Fibroblast of skin of right biceps (primary cell): ENCODE results near the gene DLGAP4.

Source experiments
- DNase-seq: peaks from one replicate; pipeline ENCODE4 v3.0.0-alpha.2; 2013

Gene DLGAP4

DNA sequence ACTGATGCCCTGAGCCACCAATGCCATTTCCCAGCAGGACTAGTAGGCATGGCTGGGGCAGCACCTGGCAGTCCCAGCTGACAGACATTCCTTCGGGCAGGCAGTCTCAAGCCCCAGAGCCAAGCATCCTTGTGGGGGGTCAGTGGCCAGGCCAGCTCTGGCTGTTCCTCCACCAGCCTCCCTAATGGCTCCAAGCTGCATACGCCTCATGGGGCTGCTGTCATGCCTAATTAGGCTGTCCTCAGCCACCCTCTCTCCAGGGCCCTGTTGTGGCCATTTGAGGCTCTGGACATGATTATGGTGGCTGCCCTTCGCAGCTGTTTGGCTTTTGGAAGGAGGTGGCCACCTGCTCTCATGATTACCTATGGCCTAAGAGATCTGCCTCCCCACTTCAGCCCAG is 79.4 kb downstream of the DLGAP4 start:
- no peak for DNase-seq

DNA sequence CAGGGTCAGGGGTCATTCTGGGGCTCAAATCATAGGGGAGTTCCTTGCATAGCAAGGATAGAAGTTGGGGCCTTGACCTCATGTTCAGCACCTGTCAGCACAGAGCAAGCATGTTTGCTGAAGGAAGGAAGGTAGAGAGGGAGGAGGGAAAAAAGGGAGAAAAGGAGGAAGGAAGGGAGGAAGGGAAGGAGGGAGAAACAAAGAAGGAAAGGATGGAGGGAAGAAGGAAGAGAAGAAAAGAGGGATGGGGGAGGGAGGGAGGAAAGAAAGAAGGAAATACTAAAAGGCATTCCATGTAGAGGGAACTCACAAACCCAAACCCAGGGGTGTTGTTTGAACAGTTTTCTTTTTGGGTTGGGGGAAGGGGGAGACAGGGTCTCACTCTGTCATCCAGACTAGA is 80.1 kb downstream of the DLGAP4 start:
- DNase-seq = no peak

DNA sequence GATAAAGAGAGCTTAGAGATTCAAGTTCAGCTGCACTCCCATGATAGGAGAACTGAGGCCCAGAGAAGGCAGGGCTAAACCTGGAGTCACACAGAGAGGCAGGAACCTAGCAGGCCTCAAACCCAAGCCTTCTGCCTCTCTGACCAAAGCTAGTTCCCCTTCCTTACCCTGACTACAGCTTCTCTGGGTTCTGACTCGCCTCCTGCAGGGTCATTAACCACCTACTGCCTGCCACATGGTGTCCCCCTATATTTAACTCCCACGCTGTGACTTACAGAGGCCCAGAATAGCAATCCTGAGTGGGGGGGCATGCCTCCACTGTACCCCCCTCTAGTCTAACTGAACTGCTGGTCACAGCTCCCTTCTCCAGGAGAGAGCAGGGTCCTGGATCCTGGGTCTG is 84.1 kb downstream of the DLGAP4 start:
- no peak for DNase-seq

DNA sequence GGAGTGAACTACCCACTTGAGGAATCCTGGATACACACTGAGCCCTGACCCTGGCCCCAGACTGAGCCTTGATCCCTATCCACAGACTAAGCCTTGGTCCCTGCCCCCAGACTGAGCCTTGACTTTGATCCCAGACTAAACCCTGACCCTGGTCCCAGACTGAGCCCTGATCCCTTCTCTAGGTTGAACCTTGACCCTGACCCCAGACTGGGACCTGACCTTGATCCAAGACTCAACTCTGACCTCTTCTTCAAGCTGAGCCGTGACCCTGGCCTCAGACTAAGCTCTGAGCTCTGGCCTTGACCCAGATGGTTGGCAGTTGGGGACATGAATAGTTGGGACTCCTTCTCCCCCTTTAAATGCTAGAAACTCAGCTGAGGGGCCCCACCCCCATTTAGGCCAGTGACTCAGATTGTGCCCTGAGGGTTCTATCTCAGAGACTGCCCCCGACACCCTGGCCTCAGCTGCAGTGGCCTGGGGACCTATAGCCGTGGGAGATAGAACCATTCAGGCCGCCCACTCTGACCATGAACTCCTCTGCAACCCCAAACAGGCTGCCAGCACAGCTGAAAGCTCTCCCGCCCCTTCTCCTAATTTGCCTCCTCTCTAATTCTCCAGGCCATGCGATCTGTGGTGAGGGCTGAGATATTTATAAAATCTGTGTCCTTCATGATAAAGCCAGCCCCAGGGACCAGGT is 84.7 kb downstream of the DLGAP4 start:
- DNase-seq = no peak

DNA sequence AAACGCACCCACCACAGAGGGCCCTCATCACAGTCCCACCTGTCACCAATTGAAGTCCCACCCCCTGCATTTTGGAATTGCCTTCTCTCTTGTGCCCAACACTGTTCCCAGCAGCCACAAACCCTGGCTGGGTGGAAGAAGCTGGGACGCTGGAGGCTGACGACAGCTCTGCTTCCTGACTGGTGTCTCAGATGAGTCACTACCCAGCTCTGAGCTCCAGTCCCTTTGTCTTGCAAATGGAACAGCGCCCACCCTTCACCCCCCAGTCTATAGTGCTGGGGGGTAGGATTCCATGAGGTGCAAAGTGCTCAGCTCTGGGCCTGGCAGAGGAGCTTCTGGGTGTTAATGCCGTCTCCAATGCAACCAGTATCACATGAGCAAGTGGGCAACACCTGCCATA is 85.3 kb downstream of the DLGAP4 start:
- peak; percentile 4 for DNase-seq

DNA sequence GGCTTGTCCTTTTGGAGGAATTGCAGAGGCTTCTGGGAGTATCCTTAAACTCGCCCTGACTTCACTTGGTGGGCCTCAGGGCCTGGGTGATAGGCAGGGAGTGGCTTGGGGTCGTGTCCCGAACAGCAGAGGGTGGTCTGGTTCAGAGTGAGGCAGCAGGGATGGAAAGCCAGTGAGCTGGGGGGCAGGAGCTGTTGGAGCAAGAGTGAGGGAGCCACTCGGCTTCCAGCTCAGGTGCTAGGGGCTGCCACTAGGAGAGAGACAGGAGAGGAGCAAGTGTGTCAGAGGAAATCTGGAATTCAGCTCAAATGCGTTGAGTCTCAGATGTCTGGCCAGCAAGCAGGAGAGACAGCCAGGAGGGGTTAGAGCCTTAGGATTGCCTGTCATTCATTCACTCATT is 85.8 kb downstream of the DLGAP4 start:
- DNase-seq = no peak

DNA sequence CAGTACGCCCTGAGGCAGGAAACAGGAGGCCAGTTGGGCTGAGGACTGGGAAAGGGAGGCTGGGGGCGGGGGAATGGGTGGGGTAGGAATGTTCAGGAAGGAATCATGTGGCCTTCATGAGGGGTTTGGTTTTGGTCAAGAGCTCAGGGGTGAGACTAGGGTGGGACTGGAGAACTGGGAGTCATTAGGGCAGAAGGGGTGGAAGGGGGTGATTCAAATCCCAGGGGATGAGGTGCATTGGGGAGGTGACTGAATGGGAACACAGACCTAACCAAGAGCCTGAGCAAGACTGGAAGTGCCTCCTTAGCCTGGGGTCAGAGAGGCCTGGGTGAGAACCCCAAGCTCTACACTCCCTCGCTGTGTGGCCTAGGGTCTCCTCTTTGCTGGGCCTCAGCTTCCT is 86.8 kb downstream of the DLGAP4 start:
- no peak for DNase-seq

DNA sequence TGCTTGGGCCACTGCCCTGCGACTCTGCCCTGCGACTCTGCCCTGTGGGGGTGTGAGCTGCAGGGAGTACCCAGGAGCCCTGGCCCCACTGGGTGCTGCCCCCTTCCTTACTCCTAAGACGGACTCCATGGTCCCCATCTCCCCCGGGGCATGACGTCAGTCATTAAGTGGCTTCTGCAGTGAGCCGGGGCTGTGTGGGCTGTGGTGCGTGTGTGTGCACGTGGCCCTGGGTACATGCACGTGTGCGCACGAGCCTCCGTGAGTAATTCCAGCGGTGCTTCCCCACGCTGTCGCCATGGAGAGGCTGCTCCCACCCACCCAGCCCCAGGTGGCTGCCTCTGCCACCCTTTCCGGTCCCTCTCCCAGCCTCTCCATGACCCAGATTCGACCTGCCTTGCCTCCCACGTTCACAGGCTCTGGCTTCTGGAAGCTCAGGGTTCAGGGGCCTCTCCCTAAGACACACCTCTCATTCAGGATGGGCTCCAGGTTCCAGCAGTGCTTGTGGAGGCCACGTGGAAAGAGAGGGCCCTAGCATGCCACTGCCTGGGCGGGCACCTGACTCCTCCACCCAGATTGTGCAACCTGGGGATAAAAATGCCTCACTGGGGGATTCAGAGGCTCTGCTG is 88.3 kb downstream of the DLGAP4 start:
- peak; percentile 4 for DNase-seq

DNA sequence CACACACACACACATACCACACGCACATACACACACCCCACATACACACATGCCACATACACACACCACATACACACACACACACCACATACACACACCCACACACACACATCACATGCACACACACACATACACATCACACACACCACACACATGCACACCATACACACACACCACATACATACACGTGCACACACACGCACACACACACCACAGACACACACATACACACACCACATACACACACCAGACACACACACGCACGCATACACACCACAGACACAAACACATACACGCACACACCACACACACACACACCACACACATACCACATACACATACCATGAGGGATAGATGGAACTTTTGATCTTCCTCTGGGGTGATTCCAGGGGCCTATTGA is 90.2 kb downstream of the DLGAP4 start:
- DNase-seq = no peak

DNA sequence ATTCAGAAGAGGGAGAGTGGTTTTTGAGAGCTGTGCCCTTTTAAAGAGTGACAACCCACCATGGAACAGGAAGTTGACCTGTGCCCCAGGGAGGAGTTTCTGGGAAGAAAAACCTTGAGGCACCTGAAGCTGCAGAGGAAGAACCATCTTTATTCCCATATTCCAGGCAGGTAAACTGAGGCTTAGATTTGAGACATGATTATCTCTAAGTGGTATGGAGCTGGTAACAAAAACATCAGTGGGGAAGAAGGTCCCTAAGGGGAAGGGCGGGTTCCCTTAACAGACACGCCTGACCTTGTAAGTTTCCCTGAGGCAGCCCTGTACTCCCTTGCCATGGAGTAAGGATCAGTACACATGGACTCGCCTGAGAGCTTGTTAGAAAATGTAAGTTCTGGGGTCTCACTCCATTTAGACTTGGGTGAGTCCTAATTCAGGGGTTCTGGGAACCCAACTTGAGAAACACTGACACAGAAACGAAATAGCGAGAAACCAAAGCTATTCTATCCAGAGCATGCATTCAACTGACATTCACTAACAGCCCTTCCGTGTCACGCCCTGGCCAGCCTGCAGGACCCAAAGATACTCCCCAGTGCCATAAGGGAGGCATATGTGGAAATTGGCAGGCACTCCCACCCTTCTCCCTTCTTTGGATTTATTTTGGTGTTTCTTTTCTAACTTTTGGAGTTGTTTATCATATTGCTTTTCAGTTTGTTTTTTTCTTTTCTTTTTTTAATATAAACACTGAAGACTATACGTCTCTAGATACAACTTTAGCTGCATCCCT is 90.9 kb downstream of the DLGAP4 start:
- no peak for DNase-seq

DNA sequence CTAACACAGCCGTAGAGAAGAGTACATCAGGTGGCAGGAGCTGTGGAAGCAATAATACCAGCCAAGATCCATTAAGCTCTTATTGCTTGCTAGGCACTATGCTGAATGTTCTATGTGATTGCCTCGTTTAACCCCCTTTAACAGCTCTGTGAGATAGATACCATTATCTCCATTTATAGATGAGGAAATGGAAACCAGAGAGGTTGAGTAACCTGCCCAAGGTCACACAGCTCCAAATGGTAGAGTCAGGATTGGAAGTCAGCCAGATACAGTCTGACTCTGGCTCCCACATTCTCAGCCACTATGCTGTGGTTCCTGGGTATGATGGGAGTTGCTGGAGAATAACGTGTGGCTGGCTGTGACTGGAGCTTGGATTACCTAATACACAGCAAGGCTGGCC is 92.4 kb downstream of the DLGAP4 start:
- no peak for DNase-seq

DNA sequence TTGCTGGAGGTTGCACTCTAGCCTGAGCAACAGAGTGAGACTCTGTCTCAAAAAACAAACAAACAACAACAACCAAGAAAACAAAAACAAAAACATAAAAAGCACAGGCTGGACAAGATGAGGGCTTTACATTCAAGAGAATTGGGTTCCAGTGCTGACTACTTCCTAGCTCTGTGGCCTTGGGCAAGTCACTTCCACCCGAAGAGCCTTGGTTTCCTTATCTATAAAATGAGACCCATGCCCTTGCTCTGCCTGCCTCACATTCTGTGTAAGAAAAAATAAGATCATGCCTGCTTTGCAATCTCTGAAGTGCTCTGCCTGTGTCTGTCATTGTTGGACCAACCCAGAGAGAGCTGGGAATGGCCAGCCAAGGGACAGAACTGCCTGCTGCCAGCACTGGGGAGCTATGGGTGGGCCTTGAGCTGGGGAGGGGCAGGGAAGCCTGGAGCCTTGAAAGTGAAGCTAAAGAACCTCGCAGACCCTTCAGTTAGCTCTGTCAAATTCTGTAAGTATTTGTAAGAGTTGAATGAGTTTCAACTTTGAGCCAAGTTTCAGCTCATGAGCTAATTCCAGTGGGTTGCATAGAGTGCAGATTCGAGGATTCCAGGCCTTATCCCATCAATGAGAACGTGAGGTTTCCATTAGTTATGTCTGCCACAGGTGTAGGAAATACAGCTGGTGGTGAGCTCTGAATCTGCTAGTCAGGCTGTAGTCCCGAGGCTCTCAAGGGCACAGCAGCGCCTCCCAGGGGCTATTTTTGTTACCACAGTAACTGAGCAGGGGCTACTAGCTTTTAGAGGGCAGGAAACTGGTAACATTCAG is 93.2 kb downstream of the DLGAP4 start:
- peak; percentile 8 for DNase-seq

DNA sequence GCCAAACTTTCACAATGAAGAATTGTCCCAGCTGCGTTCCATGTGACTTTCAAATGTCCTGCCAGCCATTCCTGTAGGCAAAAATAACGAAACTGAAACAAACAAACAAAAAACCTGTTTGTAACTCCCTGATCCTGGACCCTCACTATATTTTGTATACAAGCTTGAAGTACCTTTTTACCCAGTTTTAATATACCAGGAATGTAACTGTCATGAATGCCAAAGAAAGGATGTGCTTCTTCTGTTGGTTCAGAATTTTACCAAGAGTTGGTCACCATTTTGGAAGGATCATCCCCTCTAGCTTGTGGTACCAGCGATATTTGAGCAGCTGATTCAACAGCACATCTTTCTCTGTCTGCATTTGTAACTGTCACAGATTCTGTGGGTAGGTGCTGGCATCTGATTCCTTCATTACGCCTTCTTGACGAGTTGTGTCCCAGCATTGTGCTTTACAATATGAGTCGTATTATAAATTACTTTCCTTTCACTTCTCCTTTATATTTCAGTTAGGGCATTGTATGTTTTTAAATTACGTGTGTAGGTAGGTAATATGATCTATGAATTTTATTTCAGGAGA is 93.9 kb downstream of the DLGAP4 start:
- no peak for DNase-seq

DNA sequence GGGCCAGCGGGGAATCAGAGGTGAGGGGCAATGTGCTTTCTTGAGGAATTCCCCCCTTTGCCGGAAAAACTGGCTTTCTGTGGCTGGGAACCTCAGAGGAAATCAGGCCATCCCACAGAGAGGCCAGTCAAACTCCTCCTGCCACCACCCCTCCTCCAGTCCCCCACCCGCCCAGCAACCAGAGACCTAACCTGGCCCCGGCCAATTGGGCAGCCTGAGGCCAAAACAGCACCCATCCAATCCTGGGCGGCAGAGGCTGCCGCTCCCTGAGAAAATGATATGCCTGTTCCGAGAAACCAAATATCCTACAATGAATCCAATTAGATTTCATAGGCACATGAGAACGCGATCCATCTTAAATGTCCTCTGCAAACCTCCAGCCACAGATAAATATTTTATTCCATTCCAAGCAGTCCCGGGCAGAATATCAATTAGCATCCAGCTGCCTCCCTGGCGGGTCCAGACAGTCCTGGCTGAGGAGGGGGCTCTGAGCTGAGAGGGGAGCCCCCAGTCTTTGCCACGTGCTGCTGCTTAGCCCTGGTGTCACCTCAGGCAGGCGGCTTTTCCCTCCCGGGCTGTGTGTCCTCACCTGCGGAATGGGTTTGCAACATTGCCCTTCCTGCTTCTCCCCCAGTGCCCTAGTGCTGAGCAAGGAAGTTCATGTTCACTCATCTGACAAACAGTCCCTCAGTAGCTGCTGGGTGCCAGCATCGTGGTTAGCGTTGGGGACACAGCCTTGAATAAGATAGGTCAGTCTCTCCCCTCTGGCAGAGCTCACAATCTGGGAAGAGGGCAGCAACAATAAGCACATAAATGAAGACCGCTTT is 95.0 kb downstream of the DLGAP4 start:
- DNase-seq = no peak

DNA sequence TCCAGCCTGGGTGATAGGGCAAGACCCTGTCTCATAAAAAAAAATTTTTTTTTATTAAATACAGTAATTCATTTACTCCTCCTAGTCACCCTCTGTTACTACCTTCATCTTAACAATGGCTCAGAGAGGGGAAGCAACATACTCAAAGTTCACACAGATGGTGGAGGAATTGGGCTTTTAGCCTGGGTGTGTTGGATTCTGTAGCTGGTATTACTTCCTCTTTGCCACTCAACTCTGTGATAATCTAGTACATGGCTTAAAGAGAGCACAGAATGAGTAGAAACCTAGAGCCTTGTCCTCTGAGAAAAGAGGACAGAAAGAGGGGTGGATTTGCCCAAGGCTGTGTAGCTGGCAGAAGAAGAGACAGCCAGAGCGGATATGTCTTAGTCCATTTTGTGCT is 96.6 kb downstream of the DLGAP4 start:
- DNase-seq = no peak

DNA sequence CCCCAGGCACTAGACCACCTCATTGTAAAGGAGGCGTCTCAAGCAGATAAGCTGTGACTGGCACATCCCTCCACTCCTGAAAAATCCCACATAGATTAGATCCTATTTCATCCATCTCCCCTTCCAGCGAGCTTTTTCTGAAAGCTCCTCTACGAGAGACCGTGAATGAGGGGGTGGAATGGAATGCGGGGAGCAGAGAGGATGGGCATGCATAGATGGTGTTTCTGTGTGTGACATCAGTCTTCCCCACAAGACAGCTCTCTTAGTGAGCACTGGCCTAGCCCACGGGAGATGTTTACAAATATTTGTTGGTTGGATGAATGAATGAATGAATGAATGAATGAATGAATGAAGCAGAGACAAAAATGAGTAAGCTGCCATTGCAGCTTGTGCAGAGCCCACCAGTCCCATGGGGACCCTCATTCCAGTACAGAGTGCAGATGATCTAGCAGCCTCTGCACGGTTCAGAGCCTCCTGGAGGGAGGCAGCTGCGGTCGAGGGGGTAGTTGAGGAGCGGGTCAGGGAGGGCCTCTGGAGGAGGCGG is 98.4 kb downstream of the DLGAP4 start:
- no peak for DNase-seq

DNA sequence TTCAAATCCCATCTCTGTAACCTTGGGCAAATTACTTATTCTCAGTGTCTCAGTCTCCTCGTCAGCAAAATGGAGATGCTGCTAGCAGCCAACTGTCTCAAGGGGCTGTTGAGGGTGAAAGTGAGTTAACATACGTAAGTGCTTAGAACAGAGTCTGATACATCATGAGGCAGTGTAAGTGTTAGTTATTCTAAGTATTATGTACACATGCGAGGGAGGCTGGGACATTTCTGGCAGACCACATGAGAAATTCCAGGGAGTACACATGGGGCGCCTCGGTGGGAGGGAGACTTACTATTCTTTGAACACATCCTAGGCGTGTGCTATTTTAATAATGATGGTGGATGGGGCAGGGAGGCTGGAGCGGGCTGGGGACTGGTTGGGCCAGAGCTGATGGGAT is 99.1 kb downstream of the DLGAP4 start:
- DNase-seq = peak; percentile 4

DNA sequence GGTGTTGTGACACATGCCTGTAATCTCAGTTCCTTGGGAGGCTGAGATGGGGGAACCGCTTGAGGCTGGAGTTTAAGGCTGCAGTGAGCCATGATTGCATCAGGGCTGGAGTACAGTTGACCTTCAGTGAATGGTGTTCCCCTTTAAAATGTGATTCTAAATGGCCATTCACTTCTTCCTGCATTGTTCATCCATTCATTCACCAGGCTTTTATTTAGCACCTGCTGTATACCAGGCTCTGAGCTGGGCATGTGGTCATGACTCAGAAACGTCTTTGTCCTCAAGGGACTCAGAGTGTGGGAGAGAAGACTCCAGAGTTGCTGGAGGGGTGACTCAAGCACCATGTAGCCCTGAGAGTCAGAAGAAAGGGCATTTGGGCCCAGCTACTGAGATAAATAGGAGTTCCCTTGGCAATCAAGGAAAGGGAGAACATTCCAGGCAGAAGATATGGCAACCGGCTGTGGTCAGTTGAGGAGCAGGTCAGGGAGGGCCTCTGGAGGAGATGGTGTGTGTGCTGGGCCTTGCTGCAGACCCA is 101.1 kb downstream of the DLGAP4 start:
- peak; percentile 29 for DNase-seq

DNA sequence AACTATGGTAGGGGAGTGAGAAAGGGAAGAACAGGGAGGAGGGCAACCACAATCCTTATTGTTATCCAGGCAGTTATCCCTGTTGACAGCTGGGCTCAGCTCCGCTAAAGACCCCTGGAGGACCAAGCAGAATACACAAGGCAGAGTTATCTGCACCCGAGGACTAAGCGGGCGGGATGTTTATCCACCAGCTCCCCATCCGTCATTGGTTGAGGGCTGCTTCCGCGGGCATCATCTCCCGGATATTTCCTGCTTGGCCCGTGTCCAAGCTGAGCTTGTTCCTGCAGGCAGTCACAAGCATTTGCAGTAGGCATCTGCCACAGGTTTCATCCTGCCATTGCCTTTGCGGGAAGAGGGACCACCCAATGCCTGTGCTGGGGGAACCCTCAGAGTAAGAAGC is 102.1 kb downstream of the DLGAP4 start:
- DNase-seq = peak; percentile 32

DNA sequence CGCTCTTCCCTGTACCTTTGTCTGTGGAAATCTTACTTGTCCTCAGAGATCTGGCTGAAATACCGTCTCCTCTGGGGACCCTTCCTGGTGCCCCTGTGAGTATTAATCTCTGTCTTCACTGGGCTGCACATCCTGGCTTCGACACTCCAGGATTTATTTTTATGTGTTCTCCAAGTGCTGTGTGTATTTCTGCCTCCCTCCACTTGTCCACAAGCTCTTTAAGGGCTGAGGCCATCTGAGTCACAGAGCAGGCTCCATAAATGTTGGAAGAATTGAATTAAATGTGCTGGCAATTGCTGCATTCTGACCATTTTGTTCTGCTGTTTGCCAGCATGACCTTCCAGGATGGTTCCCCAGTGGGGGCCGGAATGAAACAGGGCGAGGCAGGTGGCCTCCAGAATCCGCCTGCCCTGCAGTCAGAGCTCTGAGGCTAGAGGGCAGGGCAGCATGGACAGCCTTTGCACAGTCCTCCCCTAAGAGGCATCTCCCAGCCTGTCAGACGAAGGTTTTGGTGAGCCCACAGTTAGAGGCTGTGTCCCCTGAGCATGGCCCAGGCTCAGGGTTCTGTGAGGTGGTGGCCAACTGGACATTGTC is 105.8 kb downstream of the DLGAP4 start:
- DNase-seq = no peak

DNA sequence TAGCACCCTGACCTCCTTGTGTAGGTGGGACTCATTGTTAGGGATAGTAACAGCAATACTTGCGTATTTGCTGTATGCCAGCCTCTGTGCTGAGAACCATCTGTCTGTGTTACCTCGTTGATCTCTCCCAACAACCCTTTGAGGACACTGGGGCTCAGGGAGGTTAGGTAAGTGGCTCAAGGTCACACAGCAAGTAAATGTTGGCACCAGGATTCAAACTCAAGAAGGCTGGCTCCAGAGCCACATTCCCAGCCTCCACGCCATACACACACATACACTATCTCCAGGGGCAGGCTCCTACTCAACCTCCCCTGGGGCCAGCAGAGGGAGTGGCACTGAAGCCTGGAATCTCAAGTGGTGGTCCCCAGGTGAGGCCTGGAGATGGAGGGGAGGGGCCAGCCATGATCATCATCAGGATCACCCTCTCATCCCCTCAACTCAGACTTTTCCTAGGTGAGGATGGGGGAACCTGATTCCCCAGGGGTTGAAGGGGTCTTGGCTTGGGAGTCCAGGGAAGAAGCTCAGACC is 109.4 kb downstream of the DLGAP4 start:
- no peak for DNase-seq
